Mesothelial cell of epicardium (in vitro differentiated cells): ENCODE data around the gene CLPTM1. TPM values are rescaled to one million over a fixed set of nuclear protein-coding genes. Genes with fewer than 3 reads are reported as not detected.
"Not testable (repeated sequence)": the region's sequence is repeated elsewhere in the genome, so short reads cannot be mapped to it uniquely, and the experiment has no call there.

Source experiments
- DNase-seq, 2 experiments: peaks; one replicate each; pipeline ENCODE4 v3.0.0; 2021; ENCODE audit warnings: low spot score in 2 of 2; ENCODE audit not compliant: unreplicated experiment in 2 of 2
- H3K27ac Mint-ChIP-seq: 2 replicates; pipeline ENCODE4 v1.8.0; 2021; ENCODE audit warnings: mixed read lengths
- H3K27me3 Mint-ChIP-seq: 2 replicates; pipeline ENCODE4 v1.8.0; 2021; ENCODE audit warnings: low read depth, mixed read lengths
- H3K36me3 Mint-ChIP-seq: 2 replicates; pipeline ENCODE4 v1.8.0; 2021; ENCODE audit warnings: mixed read lengths
- H3K4me1 Mint-ChIP-seq: 2 replicates; pipeline ENCODE4 v1.8.0; 2021; ENCODE audit warnings: mixed read lengths
- H3K4me3 Mint-ChIP-seq: 2 replicates; pipeline ENCODE4 v1.8.0; 2021; ENCODE audit warnings: mild to moderate bottlenecking, moderate library complexity, mixed read lengths
- H3K9me3 Mint-ChIP-seq: 2 replicates; pipeline ENCODE4 v1.8.0; 2021; ENCODE audit warnings: mixed read lengths
- CTCF ChIP-seq: fragments of 200-600 bp; sonication (generic); IDR thresholded peaks from one replicate; pipeline ENCODE4 v1.5.0; 2021; ENCODE audit warnings: antibody characterized with exemption; ENCODE audit not compliant: unreplicated experiment
- total RNA-seq: library from RNA; stranded (reverse); gene quantifications from 3 replicates; pipeline ENCODE4 v1.2.1, GENCODE V29; 2021

Gene CLPTM1
- total RNA-seq, 1 donor from 2014 or later = 85.6 TPM

- Mint-ChIP-seq H3K4me1 (no peaks in the 10 kb centered on the region), H3K27ac (no peak overlapping the region), H3K27me3 (no peaks in the 10 kb centered on the region), H3K9me3 (peaks cover 4% of the 10 kb centered on the region), H3K4me3 (no peak overlapping the region), H3K36me3 (peaks cover 6% of the 10 kb centered on the region)
- no peak for DNase-seq
- no peak for TF ChIP-seq CTCF
Observed at GRCh38 chr19:44993926-44994537, 38.9 kb downstream of the CLPTM1 start.

- TF ChIP-seq CTCF = no peak
- no peak for DNase-seq
- Mint-ChIP-seq H3K27me3 (no peaks in the 10 kb centered on the region), H3K4me3 (no peak overlapping the region), H3K36me3 (peaks cover 1% of the 10 kb centered on the region), H3K27ac (no peak overlapping the region), H3K9me3 (peaks cover 4% of the 10 kb centered on the region), H3K4me1 (peaks cover 2% of the 10 kb centered on the region)
Observed at GRCh38 chr19:44998025-44998424, 42.8 kb downstream of the CLPTM1 start.

- H3K27ac Mint-ChIP-seq, H3K9me3 Mint-ChIP-seq, H3K4me3 Mint-ChIP-seq, H3K36me3 Mint-ChIP-seq, H3K4me1 Mint-ChIP-seq, DNase-seq, H3K27me3 Mint-ChIP-seq: not testable (repeated sequence)
Observed at GRCh38 chr19:44999131-44999925, 44.1 kb downstream of the CLPTM1 start.

GRCh38 chr19:45000665-45001064 lies 45.5 kb downstream of the CLPTM1 start:
- not testable (repeated sequence) for H3K36me3 Mint-ChIP-seq

GRCh38 chr19:45001087-45001739 lies 46.0 kb downstream of the CLPTM1 start, which contains the start of gene RELB:
RELB (plus strand) TSS chr19:45001464; CDS start chr19:45001580, 116 bp downstream.
- H3K27me3 Mint-ChIP-seq = no peaks in the 10 kb centered on the region
- peak within 1 kb of the TSS; percentile 95 for H3K4me3 Mint-ChIP-seq
- peak; percentile 98 to 99 for DNase-seq
- H3K4me1 Mint-ChIP-seq = peaks cover 2% of the 10 kb centered on the region
- H3K27ac Mint-ChIP-seq = peak within 1 kb of the TSS; percentile 100
- TF ChIP-seq CTCF = no peak
- peaks cover 1% of the 10 kb centered on the region for H3K36me3 Mint-ChIP-seq
- peaks cover 4% of the 10 kb centered on the region for H3K9me3 Mint-ChIP-seq

More at GRCh38 chr19:45000665-45001064, 45.5 kb downstream of the CLPTM1 start:
- not testable (repeated sequence) for H3K4me1 Mint-ChIP-seq, DNase-seq, H3K9me3 Mint-ChIP-seq, H3K27me3 Mint-ChIP-seq
- Mint-ChIP-seq H3K27ac (peak overlapping the region; percentile 86), H3K4me3 (peak overlapping the region; percentile 55)

- Mint-ChIP-seq H3K36me3 (peaks cover 1% of the 10 kb centered on the region), H3K4me1 (peaks cover 2% of the 10 kb centered on the region), H3K27ac (no peak overlapping the region), H3K4me3 (no peak overlapping the region), H3K27me3 (no peaks in the 10 kb centered on the region), H3K9me3 (no peaks in the 10 kb centered on the region)
- TF ChIP-seq CTCF = no peak
- no peak for DNase-seq
Observed at GRCh38 chr19:45003485-45003884, 48.3 kb downstream of the CLPTM1 start.
